GM21723 (cell line): ENCODE results near the gene OSBPL5.
"Not testable (repeated sequence)": the region's sequence is repeated elsewhere in the genome, so short reads cannot be mapped to it uniquely, and the experiment has no call there.

ENCODE experiments used
- ATAC-seq: cut with Tn5 transposase; IDR thresholded peaks from one replicate; pipeline ENCODE4 v1.9.1; 2021; ENCODE audit warnings: mild to moderate bottlenecking, moderate library complexity; ENCODE audit not compliant: unreplicated experiment

The OSBPL5 gene

GRCh38 chr11:3182462-3182852 lies 17.3 kb upstream of the OSBPL5 start:
- ATAC-seq: no peak

- no peak for ATAC-seq
These were observed 16.8 kb upstream of the OSBPL5 start for GRCh38 chr11:3181725-3182461.

- ATAC-seq: no peak
These were observed 15.8 kb upstream of the OSBPL5 start for GRCh38 chr11:3180869-3181268.

DNA sequence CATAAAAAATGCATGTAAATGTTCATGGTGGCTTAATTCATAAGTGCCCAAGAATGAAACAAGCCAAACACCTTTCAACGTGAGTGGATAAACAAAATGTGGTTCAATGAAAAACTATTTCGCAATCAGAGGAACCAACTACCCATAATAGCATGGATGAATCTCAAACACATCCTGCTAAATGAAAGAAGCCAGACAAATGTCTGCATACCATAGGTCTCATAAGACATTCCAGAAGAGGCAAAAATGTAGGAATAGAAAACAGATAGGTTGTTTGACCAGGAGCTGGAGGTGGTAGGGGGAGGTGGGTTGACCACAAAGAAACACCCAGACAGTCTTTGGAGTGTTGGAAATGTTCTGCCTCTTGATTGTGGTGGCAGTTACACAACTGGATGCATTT lies 13.2 kb upstream of the OSBPL5 start:
- no peak for ATAC-seq

- no peak for ATAC-seq
These were observed 12.8 kb upstream of the OSBPL5 start for GRCh38 chr11:3177931-3178330.

DNA sequence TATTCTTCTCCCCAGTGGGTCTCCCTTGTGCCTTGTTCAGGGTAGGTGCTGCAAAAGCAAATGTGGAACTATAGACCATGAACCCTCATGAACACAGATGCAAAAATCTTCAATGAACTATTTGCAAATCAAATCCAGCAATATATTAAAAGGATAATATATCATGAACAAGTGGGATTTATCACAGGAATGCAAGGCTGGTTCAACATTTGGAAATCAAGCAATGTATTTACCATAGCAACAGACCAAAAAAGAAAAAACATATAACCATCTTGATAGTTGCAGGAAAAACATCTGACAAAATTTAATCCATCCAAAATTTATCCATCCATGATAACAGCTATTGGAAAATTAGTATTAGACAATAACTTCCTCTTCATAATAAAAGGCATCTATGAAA lies 11.4 kb upstream of the OSBPL5 start:
- ATAC-seq: no peak

GRCh38 chr11:3175194-3175593 lies 10.1 kb upstream of the OSBPL5 start:
- no peak for ATAC-seq

DNA sequence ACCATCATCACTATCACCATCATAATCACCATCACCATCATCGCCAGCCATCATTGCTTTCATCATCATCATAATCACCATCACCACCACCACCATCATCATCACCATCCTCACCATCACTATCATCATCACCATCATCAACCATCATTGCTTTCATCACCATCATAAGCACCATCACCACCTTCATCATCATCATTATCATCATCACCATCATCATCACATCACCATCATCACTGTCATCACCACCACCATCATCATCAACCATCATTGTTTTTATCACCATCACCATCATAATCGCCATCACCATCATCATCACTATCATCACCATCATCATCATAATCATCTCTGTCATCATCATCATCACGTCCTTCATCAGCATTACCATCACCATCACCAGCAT lies 9.3 kb upstream of the OSBPL5 start:
- ATAC-seq: no peak

DNA sequence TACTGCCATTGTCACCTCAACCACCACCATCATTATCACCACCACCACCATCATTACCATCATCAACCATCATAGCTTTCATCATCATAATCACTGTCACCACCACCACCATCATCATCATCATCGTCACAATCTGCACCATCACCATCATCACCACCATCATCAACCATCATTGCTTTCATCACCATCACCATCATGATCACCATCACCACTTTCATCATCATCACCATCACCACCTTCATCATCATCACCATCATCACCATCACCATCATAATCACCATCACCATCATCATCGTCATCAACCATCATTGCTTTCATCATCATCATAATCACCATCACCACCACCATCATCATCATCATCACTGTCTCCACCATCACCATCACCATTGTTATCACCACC lies 8.7 kb upstream of the OSBPL5 start:
- no peak for ATAC-seq

GRCh38 chr11:3171931-3172560 lies 6.9 kb upstream of the OSBPL5 start:
- no peak for ATAC-seq

- ATAC-seq: no peak
These were observed 5.9 kb upstream of the OSBPL5 start for GRCh38 chr11:3170756-3171650.

GRCh38 chr11:3170044-3170755 lies 5.1 kb upstream of the OSBPL5 start:
- ATAC-seq: no peak

GRCh38 chr11:3169255-3170043 lies 4.3 kb upstream of the OSBPL5 start:
- no peak for ATAC-seq

DNA sequence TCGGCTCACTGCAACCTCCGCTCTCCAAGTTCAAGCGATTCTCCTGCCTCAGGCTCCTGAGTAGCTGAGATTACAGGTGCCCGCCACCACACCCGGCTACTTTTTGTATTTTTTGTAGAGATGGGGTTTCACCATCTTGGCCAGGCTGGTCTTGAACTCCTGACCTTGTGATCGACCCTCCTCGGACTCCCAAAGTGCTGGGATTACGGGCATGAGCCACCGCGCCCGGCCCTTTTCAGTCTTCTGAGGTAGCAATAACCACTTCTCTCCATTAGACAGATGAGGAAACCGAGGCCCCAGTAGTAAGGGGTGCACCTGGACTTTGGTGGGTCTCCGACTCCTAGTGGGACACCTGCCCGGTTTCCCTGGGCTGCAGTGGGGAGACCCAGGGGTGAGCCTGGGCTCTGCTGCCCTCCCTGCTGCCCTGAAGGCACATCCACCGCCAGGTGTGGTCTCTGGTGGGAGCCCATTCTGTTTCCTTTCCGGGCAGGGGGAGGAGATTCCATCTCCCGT lies 3.7 kb upstream of the OSBPL5 start:
- ATAC-seq: not testable (repeated sequence)

GRCh38 chr11:3167143-3168119 lies 2.3 kb upstream of the OSBPL5 start:
- no peak for ATAC-seq

- no peak for ATAC-seq
These were observed 1.4 kb upstream of the OSBPL5 start for GRCh38 chr11:3166268-3167142.

DNA sequence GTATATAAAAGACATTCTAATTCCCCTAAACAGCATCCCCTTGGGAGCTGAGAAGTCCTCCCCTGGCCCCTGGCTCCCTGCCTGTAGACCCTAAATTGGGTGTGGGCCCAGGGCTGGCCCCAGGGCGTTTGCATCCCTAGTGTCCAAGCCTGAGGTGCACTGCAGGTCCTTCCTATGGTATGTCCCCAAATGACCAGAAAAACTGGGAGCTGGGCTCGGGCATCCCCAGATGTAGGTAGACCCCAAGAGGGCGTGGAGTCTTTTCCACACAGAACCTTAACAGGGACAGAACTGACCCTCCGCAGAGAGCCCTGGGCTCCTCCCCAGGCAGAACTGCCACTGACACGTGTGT lies 782 bp upstream of the OSBPL5 start:
- ATAC-seq: no peak

- ATAC-seq: no peak
These were observed 458 bp downstream of the OSBPL5 start for GRCh38 chr11:3164552-3165151.
